Upper lobe of left lung (tissue), 4 donors: Measurements from ENCODE around the gene ULK3.

Source experiments
- CTCF ChIP-seq, 6 experiments: fragments of 450-650 bp in 4 of 6; fragments of 200-600 bp in 2 of 6; sonication (generic) in 2 of 6; IDR thresholded peaks; one replicate each; pipeline ENCODE4 v1.5.1; 2016 to 2019; ENCODE audit warnings: antibody characterized with exemption in 6 of 6
- POLR2A ChIP-seq, 4 donors: fragments of 450-650 bp; IDR thresholded peaks; one replicate each; pipeline ENCODE4 v1.5.1; 2016 to 2017; ENCODE audit warnings: antibody characterized with exemption in 4 of 4, mild to moderate bottlenecking in 2 of 4

DNA sequence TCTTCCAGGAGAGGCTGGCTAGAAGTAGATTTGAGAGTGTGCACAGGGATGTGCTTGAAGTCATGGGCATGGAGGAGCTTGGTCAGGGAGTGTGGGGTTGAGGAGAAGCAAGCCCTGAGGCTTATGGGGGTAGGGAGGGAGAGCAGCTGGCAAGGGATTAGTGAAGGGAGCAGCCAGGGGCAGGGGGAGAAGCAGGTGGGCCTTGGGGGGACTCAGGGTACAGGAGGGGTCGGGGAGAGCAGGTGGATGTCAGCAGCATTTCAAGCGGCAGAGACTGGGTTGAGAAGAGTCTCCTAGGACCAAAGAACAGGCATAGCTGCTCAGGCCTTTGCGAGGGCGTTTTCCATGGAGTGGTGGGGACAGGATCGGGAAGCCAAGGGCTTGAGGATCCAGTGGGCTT, 33.7 kb downstream of the ULK3 start:
- no peak for TF ChIP-seq CTCF (IDR thresholded peaks at IDR 0.05)
- TF ChIP-seq POLR2A (IDR thresholded peaks at IDR 0.05), result no peak
